BLaER1 (cell line): ENCODE results near the gene ZBTB46.

Experiments
- H3K27ac ChIP-seq: shearing (Covaris generic); formaldehyde crosslinking; 2 replicates; pipeline ENCODE4 v1.8.1; 2022
- H3K27me3 ChIP-seq: shearing (Covaris generic); formaldehyde crosslinking; 2 replicates; pipeline ENCODE4 v1.8.1; 2022
- H3K36me3 ChIP-seq: shearing (Covaris generic); formaldehyde crosslinking; 2 replicates; pipeline ENCODE4 v1.8.1; 2022
- H3K4me1 ChIP-seq: shearing (Covaris generic); formaldehyde crosslinking; 2 replicates; pipeline ENCODE4 v1.8.1; 2022
- H3K4me2 ChIP-seq: shearing (Covaris generic); formaldehyde crosslinking; 2 replicates; pipeline ENCODE4 v1.8.1; 2022
- H3K4me3 ChIP-seq: shearing (Covaris generic); formaldehyde crosslinking; 2 replicates; pipeline ENCODE4 v1.8.1; 2022
- H3K9ac ChIP-seq: shearing (Covaris generic); formaldehyde crosslinking; 2 replicates; pipeline ENCODE4 v1.8.1; 2022
- H3K9me3 ChIP-seq: shearing (Covaris generic); formaldehyde crosslinking; 2 replicates; pipeline ENCODE4 v1.8.1; 2022
- H4K20me1 ChIP-seq: shearing (Covaris generic); formaldehyde crosslinking; 2 replicates; pipeline ENCODE4 v1.8.1; 2022
- Cebpa-rat ChIP-seq: shearing (Covaris generic); IDR thresholded peaks from 2 replicates; pipeline ENCODE4 v1.8.1; 2022

ZBTB46 gene

DNA sequence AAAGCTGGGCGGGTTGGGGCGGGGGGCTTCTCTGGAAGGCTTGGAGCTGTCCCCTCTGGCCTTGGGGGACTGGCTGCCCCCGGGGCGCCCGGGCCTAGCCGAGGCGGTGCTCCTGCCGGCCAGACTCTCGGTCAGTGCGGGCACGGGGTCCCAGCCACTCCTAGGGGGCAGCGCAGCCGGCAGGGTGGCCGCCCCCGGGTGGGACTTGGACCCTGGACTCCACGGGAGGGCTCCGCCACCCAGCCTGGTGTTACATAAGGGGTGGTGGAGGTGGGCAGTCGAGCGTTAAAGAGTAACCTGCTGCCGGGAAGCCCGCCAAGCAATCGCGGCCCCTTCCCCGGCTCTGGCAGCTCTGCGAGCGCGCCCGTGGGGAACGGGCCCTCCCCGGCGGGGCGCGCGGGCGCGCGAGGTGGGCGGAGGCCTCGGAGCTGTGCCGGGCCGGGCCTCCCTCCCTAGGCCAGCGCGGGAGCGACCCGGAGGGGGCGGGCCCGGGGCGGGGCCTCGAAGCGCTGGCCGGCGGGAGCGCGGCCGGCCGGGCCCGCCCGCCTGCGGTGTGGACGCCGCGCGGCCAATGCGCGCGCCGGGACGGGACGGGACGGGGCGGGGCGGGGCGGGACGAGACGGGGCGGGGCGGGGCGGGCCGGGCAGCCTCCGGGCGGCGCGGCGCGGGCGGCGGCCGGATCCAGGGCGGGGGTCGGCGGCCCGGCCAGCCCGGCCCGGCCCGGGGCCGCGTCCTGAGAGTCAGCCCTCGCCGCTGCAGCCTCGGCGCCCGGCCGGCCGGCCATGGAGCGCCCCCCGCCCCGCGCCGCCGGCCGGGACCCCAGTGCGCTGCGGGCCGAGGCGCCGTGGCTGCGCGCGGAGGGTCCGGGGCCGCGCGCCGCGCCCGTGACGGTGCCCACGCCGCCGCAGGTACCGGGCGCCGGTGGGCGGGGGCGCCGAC, 91.7 kb downstream of the ZBTB46 start, which contains the start of gene SLC2A4RG:
Gene SLC2A4RG, plus strand, starts transcription at position 647 of the 940 bp plus-strand sequence. Its CDS starts 137 bp downstream, at position 784.
- peak within 1 kb of the TSS; percentile 80 for H3K9ac ChIP-seq
- peak within 1 kb of the TSS; percentile 77 for H3K4me3 ChIP-seq
- peak within 1 kb of the TSS; percentile 81 for H3K27ac ChIP-seq
- no peak for TF ChIP-seq Cebpa-rat
- no peaks in the 10 kb centered on the region for H3K27me3 ChIP-seq
- H3K4me2 ChIP-seq: peak within 1 kb of the TSS; percentile 99
- peaks cover 68% of the 10 kb centered on the region for H3K4me1 ChIP-seq
- H4K20me1 ChIP-seq: peaks cover 34% of the 10 kb centered on the region
- peaks cover 37% of the 10 kb centered on the region for H3K36me3 ChIP-seq
- no peaks in the 10 kb centered on the region for H3K9me3 ChIP-seq

DNA sequence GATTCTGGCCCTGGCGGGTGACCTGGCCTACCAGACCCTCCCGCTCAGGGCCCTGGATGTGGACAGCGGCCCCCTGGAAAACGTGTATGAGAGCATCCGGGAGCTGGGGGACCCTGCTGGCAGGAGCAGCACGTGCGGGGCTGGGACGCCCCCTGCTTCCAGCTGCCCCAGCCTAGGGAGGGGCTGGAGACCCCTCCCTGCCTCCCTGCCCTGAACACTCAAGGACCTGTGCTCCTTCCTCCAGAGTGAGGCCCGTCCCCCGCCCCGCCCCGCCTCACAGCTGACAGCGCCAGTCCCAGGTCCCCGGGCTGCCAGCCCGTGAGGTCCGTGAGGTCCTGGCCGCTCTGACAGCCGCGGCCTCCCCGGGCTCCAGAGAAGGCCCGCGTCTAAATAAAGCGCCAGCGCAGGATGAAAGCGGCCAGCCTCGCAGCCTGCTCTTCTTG, 92.4 kb downstream of the ZBTB46 start:
- Histone ChIP-seq H3K27ac (peak overlapping the region; percentile 36; the same call in 1 of the 2 replicates), H4K20me1 (peaks cover 34% of the 10 kb centered on the region), H3K4me3 (peak overlapping the region; percentile 77), H3K36me3 (peaks cover 44% of the 10 kb centered on the region), H3K9me3 (no peaks in the 10 kb centered on the region), H3K9ac (peak overlapping the region; percentile 60), H3K27me3 (no peaks in the 10 kb centered on the region), H3K4me2 (peak overlapping the region; percentile 99), H3K4me1 (peaks cover 75% of the 10 kb centered on the region)
- no peak for TF ChIP-seq Cebpa-rat

DNA sequence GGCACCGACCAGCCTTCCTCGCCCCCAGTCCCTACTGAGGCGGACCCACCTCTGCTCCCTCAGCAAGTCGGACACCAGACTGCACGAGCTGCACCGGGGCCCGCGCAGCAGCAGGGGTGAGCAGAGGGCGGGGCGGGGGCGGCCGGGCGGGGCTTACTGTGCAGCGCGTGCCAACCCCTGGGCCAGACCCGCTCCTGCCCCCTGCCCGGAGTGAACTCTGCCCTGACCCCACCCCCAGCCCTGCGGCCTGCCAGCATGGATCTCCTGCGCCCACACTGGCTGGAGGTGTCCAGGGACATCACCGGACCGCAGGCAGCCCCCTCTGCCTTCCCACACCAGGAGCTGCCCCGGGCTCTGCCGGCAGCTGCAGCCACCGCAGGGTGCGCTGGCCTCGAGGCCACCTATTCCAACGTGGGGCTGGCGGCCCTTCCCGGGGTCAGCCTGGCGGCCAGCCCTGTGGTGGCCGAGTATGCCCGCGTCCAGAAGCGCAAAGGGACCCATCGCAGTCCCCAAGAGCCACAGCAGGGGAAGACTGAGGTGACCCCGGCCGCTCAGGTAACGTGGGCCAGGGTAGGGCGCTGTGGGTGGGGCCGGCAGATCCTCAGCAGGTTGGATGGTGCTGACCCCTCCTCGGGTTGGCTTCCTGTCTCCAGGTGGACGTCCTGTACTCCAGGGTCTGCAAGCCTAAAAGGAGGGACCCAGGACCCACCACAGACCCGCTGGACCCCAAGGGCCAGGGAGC, 92.9 kb downstream of the ZBTB46 start:
- peak overlapping the region; percentile 36; the same call in 1 of the 2 replicates for H3K27ac ChIP-seq
- TF ChIP-seq Cebpa-rat: no peak
- peak overlapping the region; percentile 77 for H3K4me3 ChIP-seq
- peaks cover 44% of the 10 kb centered on the region for H3K36me3 ChIP-seq
- peak overlapping the region; percentile 99 for H3K4me2 ChIP-seq
- H3K9ac ChIP-seq: peak overlapping the region; percentile 60
- H3K9me3 ChIP-seq: no peaks in the 10 kb centered on the region
- peaks cover 34% of the 10 kb centered on the region for H4K20me1 ChIP-seq
- peaks cover 81% of the 10 kb centered on the region for H3K4me1 ChIP-seq
- H3K27me3 ChIP-seq: no peaks in the 10 kb centered on the region

DNA sequence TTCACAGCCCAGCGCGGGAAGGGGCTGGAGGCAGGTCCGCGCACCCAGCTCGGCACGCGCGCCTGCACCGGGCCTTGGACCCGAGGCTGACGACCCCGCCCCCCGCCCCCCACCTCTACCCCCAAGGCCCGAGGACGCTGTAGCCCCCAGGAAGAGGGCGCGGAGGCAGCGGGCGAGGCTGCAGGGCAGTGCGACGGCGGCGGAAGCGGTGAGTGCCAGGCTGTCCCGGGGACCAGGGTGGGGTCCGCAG, 93.4 kb downstream of the ZBTB46 start:
- H3K27ac ChIP-seq: peak overlapping the region; percentile 85
- peak overlapping the region; percentile 77 for H3K4me3 ChIP-seq
- peaks cover 34% of the 10 kb centered on the region for H4K20me1 ChIP-seq
- H3K27me3 ChIP-seq: no peaks in the 10 kb centered on the region
- H3K36me3 ChIP-seq: peaks cover 42% of the 10 kb centered on the region
- TF ChIP-seq Cebpa-rat: no peak
- peaks cover 84% of the 10 kb centered on the region for H3K4me1 ChIP-seq
- H3K4me2 ChIP-seq: peak overlapping the region; percentile 99
- H3K9ac ChIP-seq: peak overlapping the region; percentile 75; the same call in 1 of the 2 replicates
- no peaks in the 10 kb centered on the region for H3K9me3 ChIP-seq

DNA sequence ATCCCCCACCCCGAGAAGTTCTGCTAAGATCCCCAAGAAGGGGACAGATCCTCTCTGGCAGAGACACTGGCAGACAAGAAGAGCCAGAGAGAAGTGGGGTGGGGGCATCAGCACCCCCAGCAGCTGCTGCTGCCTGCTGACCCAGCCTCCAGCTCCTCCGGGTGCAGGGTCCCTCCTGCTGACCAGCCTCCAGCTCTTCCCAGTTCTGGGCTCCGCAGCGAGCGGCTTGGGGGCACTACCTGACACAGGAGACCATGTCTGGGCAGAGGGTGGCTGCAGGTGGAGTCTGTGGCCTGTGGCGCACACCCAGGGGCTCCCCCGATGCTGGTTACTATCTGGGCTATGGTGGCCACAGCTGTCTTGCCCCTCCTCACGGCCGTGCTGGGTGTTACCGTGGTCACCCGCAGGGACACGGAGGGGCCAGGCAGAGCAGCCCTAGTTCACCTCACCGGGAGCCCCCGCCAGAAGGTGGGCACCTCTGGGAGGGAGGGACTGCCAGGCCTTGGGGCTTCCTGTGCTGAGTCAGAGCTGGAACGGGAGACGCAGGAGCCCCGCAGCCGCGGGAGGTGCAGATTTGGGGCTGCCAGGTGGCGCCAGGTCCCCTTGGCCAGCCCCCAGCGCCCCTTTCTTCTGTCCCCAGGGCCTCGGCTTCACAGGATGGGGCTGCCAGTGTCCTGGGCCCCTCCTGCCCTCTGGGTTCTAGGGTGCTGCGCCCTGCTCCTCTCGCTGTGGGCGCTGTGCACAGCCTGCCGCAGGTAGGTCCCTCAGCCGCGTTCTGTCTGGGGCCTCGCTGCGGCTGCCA, 94.0 kb downstream of the ZBTB46 start:
- Histone ChIP-seq H3K9me3 (no peaks in the 10 kb centered on the region), H4K20me1 (peaks cover 34% of the 10 kb centered on the region), H3K9ac (peak overlapping the region; percentile 75), H3K4me3 (peak overlapping the region; percentile 77), H3K36me3 (peaks cover 38% of the 10 kb centered on the region), H3K4me1 (peaks cover 87% of the 10 kb centered on the region), H3K4me2 (peak overlapping the region; percentile 99), H3K27me3 (no peaks in the 10 kb centered on the region), H3K27ac (peak overlapping the region; percentile 85)
- TF ChIP-seq Cebpa-rat: no peak

DNA sequence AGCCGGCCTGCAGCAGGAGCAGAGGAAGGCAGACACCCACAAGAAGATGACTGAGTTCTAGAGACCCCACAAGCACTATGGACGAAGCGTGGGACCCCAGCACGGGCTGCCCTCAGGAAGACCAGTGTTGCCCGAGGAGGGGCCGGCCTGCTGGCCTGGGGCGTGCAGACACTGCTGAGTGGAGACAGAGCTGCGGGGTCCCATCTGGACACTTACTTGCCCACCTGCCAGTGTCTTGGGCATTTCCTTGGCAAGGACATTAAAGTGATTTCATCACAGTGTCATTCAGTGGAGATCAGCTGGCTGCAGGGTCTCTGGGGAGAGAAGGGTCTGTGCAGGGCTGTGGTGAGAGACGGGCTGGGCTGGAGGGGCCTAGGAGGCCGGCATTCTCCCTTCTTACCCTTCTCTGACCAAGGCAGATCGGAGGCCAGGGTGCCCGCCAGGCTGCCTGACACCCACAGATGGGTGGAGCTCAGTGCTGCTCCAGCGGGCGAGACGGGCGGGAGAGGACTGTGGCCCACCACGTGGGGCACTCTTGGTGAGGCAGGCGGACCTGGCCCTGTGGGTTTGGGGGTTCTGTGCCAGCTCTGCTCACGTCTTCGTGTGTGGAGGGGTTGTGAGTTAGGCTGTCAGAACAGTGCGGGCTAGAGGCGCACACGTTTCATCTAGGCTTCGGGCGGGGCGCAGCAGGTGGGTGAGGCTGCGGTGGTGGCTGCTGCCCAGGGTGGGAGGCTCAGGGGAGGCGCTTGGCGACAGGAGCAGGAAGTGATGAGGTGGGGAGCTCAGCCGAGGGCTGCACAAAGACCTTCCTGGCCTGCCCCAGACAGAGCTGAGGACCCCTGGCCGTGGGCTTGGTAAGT, 95.0 kb downstream of the ZBTB46 start, which contains the start of gene LIME1:
Gene LIME1, plus strand, starts transcription at position 806 of the 860 bp plus-strand sequence. CDS start 886 bp downstream, outside the sequence.
- Histone ChIP-seq H3K27me3 (no peaks in the 10 kb centered on the region), H3K27ac (peak within 1 kb of the TSS; percentile 85), H3K36me3 (peaks cover 29% of the 10 kb centered on the region), H3K9ac (peak within 1 kb of the TSS; percentile 75), H3K4me3 (peak within 1 kb of the TSS; percentile 77), H3K4me1 (peaks cover 87% of the 10 kb centered on the region), H3K4me2 (peak within 1 kb of the TSS; percentile 99), H3K9me3 (no peaks in the 10 kb centered on the region), H4K20me1 (peaks cover 32% of the 10 kb centered on the region)
- peak; percentile 21; the same call in 1 of the 2 replicates for TF ChIP-seq Cebpa-rat

DNA sequence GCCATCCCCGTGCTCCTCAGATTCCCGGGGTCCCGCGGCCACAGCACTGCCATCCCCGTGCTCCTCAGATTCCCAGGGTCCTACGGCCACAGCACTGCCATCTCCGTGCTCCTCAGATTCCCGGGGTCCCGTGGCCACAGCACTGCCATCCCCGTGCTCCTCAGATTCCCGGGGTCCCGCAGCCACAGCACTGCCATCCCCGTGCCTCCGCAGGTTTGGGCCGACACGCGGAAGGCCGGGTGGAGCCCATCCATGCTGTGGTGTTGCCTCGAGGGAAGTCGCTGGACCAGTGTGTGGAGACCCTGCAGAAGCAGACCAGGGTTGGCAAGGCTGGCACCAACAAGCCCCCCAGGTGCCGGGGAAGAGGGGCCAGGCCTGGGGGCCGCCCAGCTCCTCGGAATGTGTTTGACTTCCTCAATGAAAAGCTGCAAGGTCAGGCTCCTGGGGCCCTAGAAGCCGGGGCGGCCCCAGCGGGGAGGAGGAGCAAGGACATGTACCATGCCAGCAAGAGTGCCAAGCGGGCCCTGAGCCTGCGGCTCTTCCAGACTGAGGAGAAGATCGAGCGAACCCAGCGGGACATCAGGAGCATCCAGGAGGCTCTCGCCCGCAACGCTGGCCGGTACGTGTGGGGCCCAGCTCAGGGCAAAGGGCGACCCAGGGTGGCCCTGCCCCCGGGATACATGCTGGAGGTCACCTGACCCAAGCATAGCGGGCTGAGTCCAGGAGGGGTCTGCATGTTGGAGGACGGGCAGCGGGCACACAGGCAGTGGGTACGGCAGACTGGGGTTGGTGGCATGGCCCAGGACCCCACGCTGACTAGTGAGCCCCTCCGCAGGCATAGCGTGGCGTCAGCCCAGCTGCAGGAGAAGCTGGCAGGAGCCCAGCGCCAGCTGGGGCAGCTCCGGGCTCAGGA, 95.9 kb downstream of the ZBTB46 start:
- Histone ChIP-seq H3K4me2 (peak overlapping the region; percentile 99), H3K27ac (peak overlapping the region; percentile 85), H3K9ac (peak overlapping the region; percentile 75; the same call in 1 of the 2 replicates), H3K36me3 (peaks cover 29% of the 10 kb centered on the region), H3K4me3 (peak overlapping the region; percentile 77), H4K20me1 (peaks cover 23% of the 10 kb centered on the region), H3K27me3 (no peaks in the 10 kb centered on the region), H3K4me1 (peaks cover 87% of the 10 kb centered on the region), H3K9me3 (no peaks in the 10 kb centered on the region)
- no peak for TF ChIP-seq Cebpa-rat
